ENCODE results near the gene NUDT4.
"Not testable (repeated sequence)": the region's sequence is repeated elsewhere in the genome, so short reads cannot be mapped to it uniquely, and the experiment has no call there.

Gene NUDT4

GRCh38 chr12:93426412-93426805 is 48.7 kb downstream of the NUDT4 start:
- peaks cover 15% of the 10 kb centered on the region for H3K4me1 ChIP-seq (ENCODE audit: control insufficient read depth, insufficient read depth, low read length)
- no peaks in the 10 kb centered on the region for H3K9me3 ChIP-seq (ENCODE audit: control insufficient read depth, low read length)
- 83 to 100% methylated on average over 1 of the region's 1 CpG for WGBS, 2 experiments
- no peak overlapping the region for H3K4me3 ChIP-seq (ENCODE audit: insufficient read depth, low read depth, low read length)
- no peaks in the 10 kb centered on the region for H3K36me3 ChIP-seq (ENCODE audit: control insufficient read depth, insufficient read depth, low read length)
- no peaks in the 10 kb centered on the region for H3K27me3 ChIP-seq (ENCODE audit: control insufficient read depth, insufficient read depth, low read length, poor library complexity, severe bottlenecking)
- H3K27ac ChIP-seq (ENCODE audit: insufficient read depth, low read depth, low read length, poor library complexity, severe bottlenecking) = no peak overlapping the region

DNA sequence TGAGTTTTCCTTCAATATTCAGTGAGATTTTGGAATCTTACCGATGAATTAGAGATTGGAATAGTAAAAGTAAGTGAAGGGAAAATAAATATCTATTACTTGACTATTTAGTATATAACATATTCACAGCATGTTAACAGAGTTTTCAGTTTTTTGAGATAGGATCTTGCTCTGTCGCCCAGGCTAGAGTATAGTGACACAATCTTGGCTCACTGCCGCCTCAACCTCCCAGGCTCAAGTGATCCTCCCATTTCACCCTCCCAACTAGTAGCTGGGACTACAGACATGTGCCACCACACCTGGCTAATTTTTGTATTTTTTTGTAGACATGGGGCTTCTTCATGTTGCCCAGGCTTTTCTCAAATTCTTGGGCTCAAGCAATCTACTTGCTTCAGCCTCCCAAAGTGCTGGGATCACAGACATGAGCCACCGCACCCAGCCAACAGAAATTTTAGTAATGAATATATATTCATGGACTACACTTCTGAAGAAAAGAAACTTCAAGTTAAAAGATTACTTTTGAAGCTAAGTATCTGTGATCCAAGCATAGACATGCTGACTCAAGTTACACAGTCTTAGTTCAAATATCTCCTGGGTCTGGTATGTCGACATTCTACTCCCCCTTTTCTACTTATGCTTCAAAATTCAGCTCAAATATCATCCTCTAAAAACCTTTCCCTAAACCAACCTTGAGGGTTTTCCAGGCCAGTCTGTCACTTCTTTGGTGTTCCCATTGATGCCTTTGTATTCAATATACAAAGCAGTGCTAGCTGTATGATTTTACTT is 50.2 kb downstream of the NUDT4 start:
- Histone ChIP-seq H3K27me3 (ENCODE audit: control insufficient read depth, insufficient read depth, low read length, poor library complexity, severe bottlenecking) (no peaks in the 10 kb centered on the region), H3K9me3 (ENCODE audit: control insufficient read depth, low read length) (no peaks in the 10 kb centered on the region), H3K4me1 (ENCODE audit: control insufficient read depth, insufficient read depth, low read length) (peaks cover 11% of the 10 kb centered on the region), H3K4me3 (ENCODE audit: insufficient read depth, low read depth, low read length) (no peak overlapping the region), H3K36me3 (ENCODE audit: control insufficient read depth, insufficient read depth, low read length) (no peaks in the 10 kb centered on the region), H3K27ac (ENCODE audit: insufficient read depth, low read depth, low read length, poor library complexity, severe bottlenecking) (no peak overlapping the region)
- WGBS, 2 experiments = 94 to 95% methylated on average over 4 of the region's 5 CpGs

DNA sequence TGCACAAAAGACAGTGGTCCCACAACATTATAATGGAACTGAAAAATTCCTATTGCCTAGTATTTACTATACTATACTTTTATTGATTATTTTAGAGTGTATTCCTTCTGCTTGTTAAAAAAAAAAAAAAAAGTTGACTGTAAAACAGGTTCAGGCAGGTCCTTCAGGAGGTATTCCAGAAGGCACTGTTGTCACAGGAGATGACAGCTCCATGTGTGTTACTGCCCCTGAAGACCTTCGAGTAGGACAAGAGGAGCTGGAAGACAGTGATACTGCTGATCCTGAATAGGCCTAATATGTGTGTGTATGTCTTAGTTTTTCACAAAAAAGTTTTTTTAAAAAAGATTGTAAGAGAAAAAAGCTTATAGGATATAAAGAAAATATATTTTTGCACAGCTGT is 51.7 kb downstream of the NUDT4 start:
- no peaks in the 10 kb centered on the region for H3K27me3 ChIP-seq (ENCODE audit: control insufficient read depth, insufficient read depth, low read length, poor library complexity, severe bottlenecking)
- H3K27ac ChIP-seq (ENCODE audit: insufficient read depth, low read depth, low read length, poor library complexity, severe bottlenecking) = no peak overlapping the region
- H3K36me3 ChIP-seq (ENCODE audit: control insufficient read depth, insufficient read depth, low read length) = no peaks in the 10 kb centered on the region
- 92 to 96% methylated on average over 1 of the region's 1 CpG for WGBS, 2 experiments
- H3K4me3 ChIP-seq (ENCODE audit: insufficient read depth, low read depth, low read length) = no peak overlapping the region
- peaks cover 3% of the 10 kb centered on the region for H3K4me1 ChIP-seq (ENCODE audit: control insufficient read depth, insufficient read depth, low read length)
- H3K9me3 ChIP-seq (ENCODE audit: control insufficient read depth, low read length) = no peaks in the 10 kb centered on the region

DNA sequence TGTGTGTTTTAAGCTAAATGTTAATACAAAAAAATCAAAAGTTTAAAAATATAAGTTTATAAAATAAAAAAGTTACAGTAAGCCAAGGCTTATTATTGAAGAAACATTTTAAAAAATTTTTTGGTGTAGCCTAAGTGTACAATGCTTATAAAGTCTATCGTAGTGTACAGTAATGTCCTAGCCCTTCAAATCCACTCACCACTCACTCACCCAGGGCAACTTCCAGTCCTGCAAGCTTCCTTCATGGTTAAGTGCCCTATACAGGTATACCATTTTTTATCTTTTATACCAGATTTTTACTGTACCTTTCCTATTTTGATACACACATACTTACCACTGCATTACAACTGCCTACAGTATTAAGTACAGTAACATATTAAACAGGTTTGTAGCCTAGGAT is 52.1 kb downstream of the NUDT4 start:
- H3K27me3 ChIP-seq (ENCODE audit: control insufficient read depth, insufficient read depth, low read length, poor library complexity, severe bottlenecking) = no peaks in the 10 kb centered on the region
- peaks cover 1% of the 10 kb centered on the region for H3K4me1 ChIP-seq (ENCODE audit: control insufficient read depth, insufficient read depth, low read length)
- H3K36me3 ChIP-seq (ENCODE audit: control insufficient read depth, insufficient read depth, low read length) = no peaks in the 10 kb centered on the region
- H3K27ac ChIP-seq (ENCODE audit: insufficient read depth, low read depth, low read length, poor library complexity, severe bottlenecking) = no peak overlapping the region
- no peak overlapping the region for H3K4me3 ChIP-seq (ENCODE audit: insufficient read depth, low read depth, low read length)
- WGBS, 2 experiments = 100% methylated on average over 1 of the region's 1 CpG
- H3K9me3 ChIP-seq (ENCODE audit: control insufficient read depth, low read length) = no peaks in the 10 kb centered on the region

DNA sequence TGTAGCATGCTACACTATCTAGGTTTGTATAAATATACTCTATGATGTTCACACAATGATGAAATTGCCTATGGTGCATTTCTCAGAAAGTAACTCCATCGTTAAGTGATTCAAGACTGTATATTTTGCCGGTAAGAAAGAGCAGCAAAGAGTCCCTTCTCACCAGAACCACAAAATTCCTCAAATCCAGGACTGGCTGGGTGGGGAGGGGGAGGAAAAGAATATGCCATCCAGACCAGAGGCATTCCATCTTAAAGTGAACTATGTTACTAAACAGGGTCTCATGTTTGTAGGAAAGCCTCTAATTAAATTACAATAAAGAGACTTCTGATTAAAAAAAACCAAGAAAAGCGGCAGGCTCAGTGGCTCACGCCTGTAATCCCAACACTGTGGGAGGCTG is 52.6 kb downstream of the NUDT4 start:
- Histone ChIP-seq H3K27ac (ENCODE audit: insufficient read depth, low read depth, low read length, poor library complexity, severe bottlenecking) (no peak overlapping the region), H3K36me3 (ENCODE audit: control insufficient read depth, insufficient read depth, low read length) (no peaks in the 10 kb centered on the region), H3K4me1 (ENCODE audit: control insufficient read depth, insufficient read depth, low read length) (no peaks in the 10 kb centered on the region), H3K9me3 (ENCODE audit: control insufficient read depth, low read length) (no peaks in the 10 kb centered on the region), H3K27me3 (ENCODE audit: control insufficient read depth, insufficient read depth, low read length, poor library complexity, severe bottlenecking) (no peaks in the 10 kb centered on the region), H3K4me3 (ENCODE audit: insufficient read depth, low read depth, low read length) (no peak overlapping the region)
- 92 to 97% methylated on average over 2 to 4 of the region's 4 CpGs for WGBS, 2 experiments

DNA sequence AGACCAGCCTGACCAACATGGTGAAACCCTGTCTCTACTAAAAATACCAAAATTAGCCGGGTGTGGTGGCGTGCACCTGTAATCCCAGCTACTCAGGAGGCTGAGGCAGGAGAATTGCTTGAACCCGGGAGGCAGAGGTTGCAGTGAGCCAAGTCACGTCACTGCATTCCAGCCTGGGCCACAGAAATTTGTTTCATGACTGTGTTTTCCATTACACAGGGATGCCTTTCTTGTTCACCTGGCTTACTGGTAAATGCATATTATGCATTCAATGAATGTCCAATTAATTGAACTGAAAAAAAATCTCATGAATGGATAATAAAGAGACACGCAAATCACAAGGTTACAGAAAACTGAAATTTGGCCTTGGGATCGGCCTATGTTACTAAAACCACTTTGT is 54.3 kb downstream of the NUDT4 start:
- not testable (repeated sequence) for H3K27me3 ChIP-seq (ENCODE audit: control insufficient read depth, insufficient read depth, low read length, poor library complexity, severe bottlenecking); H3K4me3 ChIP-seq (ENCODE audit: insufficient read depth, low read depth, low read length); H3K27ac ChIP-seq (ENCODE audit: insufficient read depth, low read depth, low read length, poor library complexity, severe bottlenecking); H3K36me3 ChIP-seq (ENCODE audit: control insufficient read depth, insufficient read depth, low read length); H3K4me1 ChIP-seq (ENCODE audit: control insufficient read depth, insufficient read depth, low read length); H3K9me3 ChIP-seq (ENCODE audit: control insufficient read depth, low read length)
- WGBS, 2 experiments = 95% methylated on average over 4 to 6 of the region's 6 CpGs

DNA sequence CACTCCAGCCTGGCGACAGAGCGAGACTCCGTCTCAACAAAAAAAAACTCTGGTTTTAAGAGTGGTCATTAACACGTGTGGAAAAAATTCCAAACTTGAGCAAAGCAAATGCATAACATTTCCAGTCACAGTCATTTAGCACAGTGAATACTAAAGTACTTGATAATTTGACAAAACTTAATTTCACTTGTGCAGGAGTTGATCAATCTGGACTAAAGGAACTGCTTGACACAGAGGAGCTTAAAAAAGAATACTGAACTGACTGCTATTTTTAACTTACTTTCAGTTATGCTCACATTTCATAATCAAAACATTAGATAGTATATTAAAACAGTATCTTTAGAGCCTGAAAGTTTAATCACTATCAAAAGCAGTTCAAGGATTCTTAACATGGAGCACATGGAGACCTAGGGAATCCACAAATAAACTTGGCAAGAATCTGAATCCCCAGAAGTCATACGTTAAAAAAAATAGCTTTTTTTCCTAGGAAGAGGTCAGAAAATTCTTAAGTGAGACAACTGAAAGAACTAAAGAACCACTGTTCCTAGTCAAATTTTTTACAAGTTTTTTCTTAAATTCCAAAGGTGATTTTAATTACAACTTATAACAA is 56.6 kb downstream of the NUDT4 start:
- H3K4me3 ChIP-seq (ENCODE audit: insufficient read depth, low read depth, low read length) = no peak overlapping the region
- peaks cover 4% of the 10 kb centered on the region for H3K4me1 ChIP-seq (ENCODE audit: control insufficient read depth, insufficient read depth, low read length)
- no peaks in the 10 kb centered on the region for H3K36me3 ChIP-seq (ENCODE audit: control insufficient read depth, insufficient read depth, low read length)
- no peaks in the 10 kb centered on the region for H3K27me3 ChIP-seq (ENCODE audit: control insufficient read depth, insufficient read depth, low read length, poor library complexity, severe bottlenecking)
- WGBS, 2 experiments = 91 to 93% methylated on average over 5 of the region's 5 CpGs
- no peaks in the 10 kb centered on the region for H3K9me3 ChIP-seq (ENCODE audit: control insufficient read depth, low read length)
- no peak overlapping the region for H3K27ac ChIP-seq (ENCODE audit: insufficient read depth, low read depth, low read length, poor library complexity, severe bottlenecking)

DNA sequence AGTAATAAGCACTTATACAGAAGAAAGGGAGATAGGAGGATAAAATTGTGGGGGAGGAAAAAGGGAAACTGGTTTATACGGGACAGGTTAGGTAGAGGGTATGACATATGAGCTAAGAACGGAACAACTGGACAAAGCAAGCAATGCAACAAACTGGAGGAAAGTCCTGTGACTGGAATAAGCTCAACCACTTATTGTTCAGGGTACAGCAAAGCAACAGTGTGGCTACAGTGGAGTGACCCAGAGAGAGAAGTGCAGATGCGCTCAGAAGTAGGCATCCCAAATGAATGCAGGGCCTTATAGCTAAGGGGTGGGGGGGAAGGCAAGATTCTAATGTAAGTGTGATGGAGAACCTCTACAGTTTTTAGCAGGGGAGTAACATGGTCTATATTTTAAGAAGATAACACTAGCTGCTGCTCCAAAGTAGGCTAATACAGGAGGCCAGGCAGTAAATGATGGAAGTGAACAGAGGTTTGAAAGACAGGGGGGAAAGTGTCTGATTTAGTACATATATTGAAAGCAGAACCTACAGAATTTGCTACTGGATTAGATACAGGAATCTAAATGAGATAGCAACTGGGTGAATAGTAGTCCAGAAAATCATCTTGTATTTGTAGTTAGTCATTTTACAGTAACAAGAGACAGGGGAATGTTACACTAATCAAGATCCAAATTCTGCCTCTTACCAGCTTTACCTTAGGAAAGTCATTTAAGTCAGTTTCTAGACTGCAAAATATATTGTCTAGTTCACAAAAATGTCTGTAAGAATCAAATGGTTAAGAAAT is 60.7 kb downstream of the NUDT4 start:
- Histone ChIP-seq H3K36me3 (ENCODE audit: control insufficient read depth, insufficient read depth, low read length) (no peaks in the 10 kb centered on the region), H3K4me1 (ENCODE audit: control insufficient read depth, insufficient read depth, low read length) (peaks cover 25% of the 10 kb centered on the region), H3K4me3 (ENCODE audit: insufficient read depth, low read depth, low read length) (no peak overlapping the region), H3K27ac (ENCODE audit: insufficient read depth, low read depth, low read length, poor library complexity, severe bottlenecking) (no peak overlapping the region), H3K27me3 (ENCODE audit: control insufficient read depth, insufficient read depth, low read length, poor library complexity, severe bottlenecking) (no peaks in the 10 kb centered on the region), H3K9me3 (ENCODE audit: control insufficient read depth, low read length) (no peaks in the 10 kb centered on the region)
- WGBS, 2 experiments = 92 to 97% methylated on average over 3 of the region's 3 CpGs

- Histone ChIP-seq H3K4me1 (ENCODE audit: control insufficient read depth, insufficient read depth, low read length) (peaks cover 25% of the 10 kb centered on the region), H3K4me3 (ENCODE audit: insufficient read depth, low read depth, low read length) (peak overlapping the region; percentile 90), H3K27me3 (ENCODE audit: control insufficient read depth, insufficient read depth, low read length, poor library complexity, severe bottlenecking) (no peaks in the 10 kb centered on the region), H3K27ac (ENCODE audit: insufficient read depth, low read depth, low read length, poor library complexity, severe bottlenecking) (no peak overlapping the region), H3K9me3 (ENCODE audit: control insufficient read depth, low read length) (no peaks in the 10 kb centered on the region), H3K36me3 (ENCODE audit: control insufficient read depth, insufficient read depth, low read length) (no peaks in the 10 kb centered on the region)
- 38 to 46% methylated on average over 11 to 12 of the region's 12 CpGs for WGBS, 2 experiments
Observed at GRCh38 chr12:93440043-93440835, 62.5 kb downstream of the NUDT4 start.

Measured in ectodermal cell (in vitro differentiated cells).